Rectal smooth muscle tissue (tissue), 1 donor: ENCODE measurements around the gene SLC39A10.
"Not testable (repeated sequence)": the region's sequence is repeated elsewhere in the genome, so short reads cannot be mapped to it uniquely, and the experiment has no call there.

ENCODE experiments used
- H3K27ac ChIP-seq: one replicate; pipeline ENCODE4 v1.7.0; 2013; ENCODE audit warnings: low read depth, low read length, inconsistent platforms
- H3K27me3 ChIP-seq: one replicate; pipeline ENCODE4 v1.7.0; 2013; ENCODE audit warnings: low read length; ENCODE audit not compliant: control insufficient read depth, insufficient read depth
- H3K36me3 ChIP-seq: one replicate; pipeline ENCODE4 v1.7.0; 2013; ENCODE audit warnings: low read length; ENCODE audit not compliant: control insufficient read depth, insufficient read depth
- H3K4me1 ChIP-seq: one replicate; pipeline ENCODE4 v1.7.0; 2013; ENCODE audit warnings: low read length; ENCODE audit not compliant: control insufficient read depth, insufficient read depth
- H3K4me3 ChIP-seq: one replicate; pipeline ENCODE4 v1.7.0; 2013; ENCODE audit warnings: low read length
- H3K9ac ChIP-seq: one replicate; pipeline ENCODE4 v1.7.0; 2013; ENCODE audit warnings: low read length

Gene SLC39A10

DNA sequence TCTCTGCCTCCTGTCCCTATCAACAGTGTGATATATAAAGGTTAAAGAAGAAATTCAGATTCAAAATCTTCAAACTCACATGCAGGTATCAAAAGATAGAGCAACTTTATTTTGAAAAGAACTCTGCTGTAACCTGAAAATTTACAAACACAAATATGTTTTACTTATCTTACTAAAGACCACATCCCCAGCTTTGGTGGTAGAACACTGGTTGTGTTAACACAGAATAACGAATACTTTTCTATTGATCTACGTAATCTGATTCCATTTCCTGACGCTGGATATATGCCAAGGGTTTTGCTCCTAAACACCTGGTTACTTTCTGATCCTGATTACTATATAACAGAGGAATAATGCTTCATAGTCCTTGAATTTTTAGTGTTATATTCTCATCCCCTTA, 23.1 kb upstream of the SLC39A10 start:
- Histone ChIP-seq H3K9ac (no peak overlapping the region), H3K27me3 (no peaks in the 10 kb centered on the region), H3K4me1 (no peaks in the 10 kb centered on the region), H3K36me3 (no peaks in the 10 kb centered on the region), H3K4me3 (no peak overlapping the region), H3K27ac (no peak overlapping the region)

DNA sequence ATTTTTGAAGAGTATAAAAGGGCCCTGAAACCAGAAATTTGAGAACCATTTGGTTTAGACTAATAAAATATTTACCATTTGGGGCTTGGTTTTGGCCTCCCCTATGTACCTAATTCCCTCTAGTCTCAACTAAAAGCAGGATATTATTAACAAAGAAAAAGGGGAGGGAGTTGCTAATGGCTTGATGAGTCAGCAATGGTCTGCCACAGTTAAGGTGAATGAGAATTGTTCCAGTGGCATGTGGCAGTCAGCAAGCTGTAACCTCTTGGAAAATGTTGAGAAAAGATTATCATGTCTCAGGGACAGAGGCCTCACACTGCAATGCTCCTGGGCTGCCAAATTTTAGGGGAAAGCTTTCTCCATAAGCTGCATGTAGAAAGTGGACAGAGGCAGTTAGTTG, 20.1 kb upstream of the SLC39A10 start:
- H3K36me3 ChIP-seq: no peaks in the 10 kb centered on the region
- no peak overlapping the region for H3K4me3 ChIP-seq
- H3K9ac ChIP-seq: no peak overlapping the region
- H3K4me1 ChIP-seq: no peaks in the 10 kb centered on the region
- no peaks in the 10 kb centered on the region for H3K27me3 ChIP-seq
- H3K27ac ChIP-seq: no peak overlapping the region

DNA sequence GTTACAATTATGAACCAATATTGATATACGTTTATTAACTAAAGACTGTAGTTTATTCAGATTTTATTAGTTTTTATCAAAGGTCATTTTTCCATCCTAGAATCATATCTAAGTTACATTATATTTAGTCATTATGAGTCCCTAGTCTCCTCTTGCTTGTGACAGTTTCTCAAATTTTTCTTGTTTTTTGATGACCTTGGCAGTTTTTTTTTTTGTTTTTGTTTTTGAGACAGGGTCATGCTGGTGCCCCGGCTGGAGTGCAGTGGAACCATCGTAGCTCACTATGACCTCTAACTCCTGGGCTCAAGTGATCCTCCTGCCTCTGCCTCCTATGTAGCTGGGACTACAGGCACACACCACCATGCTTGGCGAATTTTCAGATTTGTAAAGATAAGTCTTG, 18.3 kb upstream of the SLC39A10 start:
- Histone ChIP-seq H3K9ac (no peak overlapping the region), H3K4me1 (no peaks in the 10 kb centered on the region), H3K36me3 (no peaks in the 10 kb centered on the region), H3K4me3 (no peak overlapping the region), H3K27ac (no peak overlapping the region), H3K27me3 (no peaks in the 10 kb centered on the region)

DNA sequence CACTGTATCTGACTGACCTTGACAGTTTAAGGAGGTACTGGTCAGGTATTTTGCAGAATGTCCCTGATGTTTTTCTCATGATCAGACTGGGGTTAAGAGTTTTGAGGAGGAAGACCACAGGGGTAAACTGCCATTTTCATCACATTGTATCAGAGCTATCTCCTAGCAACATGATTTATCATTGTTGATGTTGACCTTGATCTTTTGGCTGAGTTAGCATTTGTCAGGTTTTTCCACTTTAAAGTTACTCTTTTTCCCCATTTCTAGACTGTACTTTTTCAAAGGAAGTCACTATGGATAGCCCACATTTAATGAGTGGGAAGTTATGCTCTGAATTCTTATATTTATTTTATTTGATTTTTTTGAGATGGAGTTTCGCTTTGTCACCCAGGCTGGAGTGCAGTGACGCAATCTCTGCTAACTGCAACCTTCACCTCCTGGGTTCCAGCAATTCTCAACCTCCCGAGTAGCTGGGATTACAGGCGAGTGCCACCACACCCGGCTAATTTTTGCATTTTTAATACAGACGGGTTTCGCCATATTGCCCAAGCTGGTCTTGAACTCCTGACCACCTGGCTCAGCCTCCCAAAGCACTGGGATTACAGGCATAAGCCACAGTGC, 17.7 kb upstream of the SLC39A10 start:
- Histone ChIP-seq H3K27me3 (no peaks in the 10 kb centered on the region), H3K4me3 (no peak overlapping the region), H3K27ac (no peak overlapping the region), H3K9ac (no peak overlapping the region), H3K4me1 (no peaks in the 10 kb centered on the region), H3K36me3 (no peaks in the 10 kb centered on the region)

DNA sequence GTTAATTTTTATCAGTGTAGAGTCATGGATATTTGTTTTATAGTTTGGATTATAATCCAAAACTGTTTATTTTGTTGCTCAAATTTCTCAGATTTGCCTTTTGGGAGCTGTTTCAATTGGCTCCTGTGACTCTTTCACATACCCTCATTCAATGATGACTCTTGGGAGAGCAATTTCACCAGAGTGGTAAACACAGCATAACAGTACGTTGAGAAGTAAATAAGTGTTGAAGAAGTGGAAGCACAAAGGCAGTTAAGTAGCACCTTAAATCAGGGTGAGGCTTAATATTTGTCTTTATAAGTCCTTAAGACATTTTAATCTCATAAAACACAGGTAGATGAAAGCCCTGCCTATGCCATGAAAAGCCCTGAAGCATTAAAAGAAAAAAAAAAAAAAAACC, 17.1 kb upstream of the SLC39A10 start:
- no peaks in the 10 kb centered on the region for H3K4me1 ChIP-seq
- H3K27ac ChIP-seq: no peak overlapping the region
- H3K9ac ChIP-seq: no peak overlapping the region
- H3K4me3 ChIP-seq: no peak overlapping the region
- H3K36me3 ChIP-seq: no peaks in the 10 kb centered on the region
- H3K27me3 ChIP-seq: no peaks in the 10 kb centered on the region

DNA sequence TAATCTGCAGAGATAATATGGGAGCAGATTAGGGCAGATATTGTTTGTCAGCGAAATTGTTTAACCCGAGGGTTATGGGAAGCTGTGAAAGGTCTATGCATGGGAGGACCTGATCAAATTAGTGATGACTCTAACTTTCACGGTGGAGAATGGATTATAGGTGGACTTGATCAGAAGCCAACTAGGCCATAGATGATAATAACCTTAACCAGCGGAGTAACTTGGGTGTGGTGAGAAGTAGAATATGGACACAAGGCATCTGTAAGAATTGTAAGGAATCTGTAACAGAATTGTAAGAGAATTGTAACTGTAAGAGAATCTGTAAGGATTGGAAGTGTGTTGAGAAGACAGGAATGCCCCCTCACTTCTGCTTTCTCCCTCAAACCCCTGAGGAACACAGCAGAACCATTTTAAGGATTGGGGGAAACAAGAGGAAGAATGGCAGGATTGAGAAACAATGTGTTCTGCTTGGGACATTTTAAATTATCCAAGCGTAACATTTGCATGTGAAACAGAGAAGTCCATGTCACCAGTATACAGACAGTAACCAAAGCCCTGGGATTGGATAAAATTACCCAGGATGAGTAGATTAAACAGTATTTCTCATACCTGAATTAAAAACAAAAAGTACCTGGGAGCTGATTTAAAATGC, 14.9 kb upstream of the SLC39A10 start:
- H3K9ac ChIP-seq: no peak overlapping the region
- H3K27me3 ChIP-seq: no peaks in the 10 kb centered on the region
- H3K4me1 ChIP-seq: no peaks in the 10 kb centered on the region
- H3K4me3 ChIP-seq: no peak overlapping the region
- no peaks in the 10 kb centered on the region for H3K36me3 ChIP-seq
- H3K27ac ChIP-seq: no peak overlapping the region

DNA sequence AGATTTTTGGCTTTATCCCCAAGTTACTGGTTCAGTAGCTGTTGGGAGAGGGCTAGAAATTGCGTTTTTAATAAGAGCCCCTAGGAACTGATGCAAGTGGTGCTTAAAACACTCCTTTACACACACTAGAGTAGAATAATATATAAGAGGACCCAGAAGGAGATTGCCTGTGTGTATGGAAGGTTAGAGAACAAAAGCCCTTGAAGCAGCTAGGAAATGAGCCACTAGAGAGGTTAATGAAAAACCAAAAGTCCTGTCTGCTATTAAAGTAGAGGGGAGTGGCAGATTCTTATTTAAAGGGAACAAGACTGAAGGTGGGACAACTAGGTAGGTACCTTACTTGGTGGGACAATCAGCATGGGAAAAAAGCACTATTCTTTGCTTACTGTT, 14.4 kb upstream of the SLC39A10 start:
- no peak overlapping the region for H3K9ac ChIP-seq
- no peak overlapping the region for H3K27ac ChIP-seq
- H3K27me3 ChIP-seq: no peaks in the 10 kb centered on the region
- no peak overlapping the region for H3K4me3 ChIP-seq
- H3K36me3 ChIP-seq: no peaks in the 10 kb centered on the region
- no peaks in the 10 kb centered on the region for H3K4me1 ChIP-seq

DNA sequence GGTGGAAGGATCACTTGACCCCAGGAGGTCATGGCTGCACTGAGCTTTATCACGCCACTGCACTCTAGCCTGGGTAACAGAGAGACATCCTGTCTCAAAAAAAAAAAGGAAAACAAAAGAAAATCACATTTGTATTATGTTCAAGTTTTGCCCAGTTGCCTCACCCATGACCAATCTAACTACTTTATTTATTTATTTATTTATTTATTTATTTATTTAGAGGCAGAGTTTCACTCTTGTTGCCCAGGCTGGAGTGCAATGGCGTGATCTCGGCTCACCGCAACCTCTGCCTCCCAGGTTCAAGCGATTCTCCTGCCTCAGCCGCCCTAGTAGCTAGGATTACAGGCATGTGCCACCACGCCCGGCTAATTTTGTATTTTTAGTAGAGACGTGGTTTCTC, 12.3 kb upstream of the SLC39A10 start:
- H3K36me3 ChIP-seq, H3K4me3 ChIP-seq, H3K9ac ChIP-seq, H3K27ac ChIP-seq, H3K27me3 ChIP-seq, H3K4me1 ChIP-seq: not testable (repeated sequence)

DNA sequence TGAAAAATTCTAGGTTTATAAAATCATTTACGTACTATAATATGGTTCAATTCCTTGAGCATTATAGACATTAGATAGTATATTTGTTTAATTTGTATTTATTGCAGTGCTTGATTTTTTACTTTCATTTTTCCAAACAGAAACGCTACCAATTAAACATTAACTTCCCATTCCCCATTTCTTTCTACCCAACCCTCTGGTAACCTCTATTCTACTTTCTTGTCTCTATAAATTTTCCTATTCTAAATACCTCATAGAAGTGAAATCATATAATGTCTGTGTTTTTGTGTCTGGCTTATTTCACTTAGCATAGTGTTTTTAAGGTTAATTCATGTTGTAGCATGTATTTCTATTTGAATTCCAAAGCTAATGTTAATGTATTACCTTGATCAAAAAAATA, 11.6 kb upstream of the SLC39A10 start:
- H3K27ac ChIP-seq: no peak overlapping the region
- no peak overlapping the region for H3K4me3 ChIP-seq
- H3K27me3 ChIP-seq: no peaks in the 10 kb centered on the region
- no peaks in the 10 kb centered on the region for H3K4me1 ChIP-seq
- no peak overlapping the region for H3K9ac ChIP-seq
- H3K36me3 ChIP-seq: no peaks in the 10 kb centered on the region

DNA sequence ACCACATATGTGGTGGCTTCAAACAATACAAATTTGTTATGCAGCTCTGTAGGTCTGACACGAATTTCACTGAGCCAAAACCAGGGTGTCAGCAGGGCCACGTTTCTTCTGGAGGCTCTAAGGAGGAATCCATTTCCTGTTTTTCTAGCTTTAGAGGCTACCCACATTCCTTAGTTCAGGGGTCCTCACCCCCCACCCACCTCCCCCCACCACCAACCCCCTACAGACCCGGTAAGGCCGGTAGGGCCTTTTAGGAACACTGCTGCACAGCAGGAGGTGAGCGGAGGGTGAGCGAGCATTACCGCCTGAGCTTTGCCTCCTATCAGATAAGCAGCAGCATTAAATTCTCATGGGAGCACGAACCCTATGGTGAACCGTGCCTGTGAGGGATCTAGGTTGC, 10.6 kb upstream of the SLC39A10 start:
- Histone ChIP-seq H3K4me1 (no peaks in the 10 kb centered on the region), H3K9ac (no peak overlapping the region), H3K27ac (no peak overlapping the region), H3K27me3 (no peaks in the 10 kb centered on the region), H3K36me3 (no peaks in the 10 kb centered on the region), H3K4me3 (no peak overlapping the region)

DNA sequence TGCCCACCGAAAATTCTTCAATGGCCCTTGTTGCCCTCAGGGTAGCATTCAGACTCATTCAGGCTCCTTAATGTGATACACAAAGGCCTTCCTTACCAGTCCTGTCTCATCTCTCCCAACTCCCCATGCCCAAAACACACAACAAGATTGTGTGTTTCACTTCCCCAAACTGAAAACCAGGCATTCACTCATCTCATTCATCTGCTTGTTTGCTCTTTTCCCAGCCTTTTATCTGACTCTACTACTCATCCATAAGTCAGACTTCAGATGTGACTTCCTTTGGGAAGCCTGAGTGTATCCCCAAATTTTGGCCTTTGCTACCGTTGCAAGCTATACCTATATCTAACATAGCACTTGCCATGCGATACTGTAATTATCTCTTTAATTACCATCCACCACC, 9.7 kb upstream of the SLC39A10 start:
- Histone ChIP-seq H3K4me3 (no peak overlapping the region), H3K27me3 (no peaks in the 10 kb centered on the region), H3K36me3 (no peaks in the 10 kb centered on the region), H3K9ac (no peak overlapping the region), H3K4me1 (no peaks in the 10 kb centered on the region), H3K27ac (no peak overlapping the region)

DNA sequence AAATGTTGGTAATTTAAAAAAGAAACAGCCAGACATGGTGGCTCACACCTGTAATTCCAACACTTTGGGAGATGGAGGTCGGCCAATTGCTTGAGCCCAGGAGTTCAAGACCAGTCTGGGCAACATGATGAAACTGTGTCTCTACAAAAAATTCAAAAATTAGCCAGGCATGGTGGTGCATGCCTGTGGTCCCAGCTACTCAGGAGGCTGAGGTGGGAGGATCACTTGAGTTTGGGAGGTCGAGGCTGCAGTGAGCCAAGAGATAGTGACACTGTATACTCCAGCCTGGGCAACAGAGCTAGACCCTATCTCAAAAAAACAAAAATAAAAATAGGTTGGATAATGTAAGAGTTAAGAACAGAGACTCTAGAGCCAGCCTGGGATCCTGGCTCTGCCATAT, 8.7 kb upstream of the SLC39A10 start:
- not testable (repeated sequence) for H3K27ac ChIP-seq, H3K9ac ChIP-seq, H3K4me1 ChIP-seq, H3K36me3 ChIP-seq, H3K27me3 ChIP-seq, H3K4me3 ChIP-seq

DNA sequence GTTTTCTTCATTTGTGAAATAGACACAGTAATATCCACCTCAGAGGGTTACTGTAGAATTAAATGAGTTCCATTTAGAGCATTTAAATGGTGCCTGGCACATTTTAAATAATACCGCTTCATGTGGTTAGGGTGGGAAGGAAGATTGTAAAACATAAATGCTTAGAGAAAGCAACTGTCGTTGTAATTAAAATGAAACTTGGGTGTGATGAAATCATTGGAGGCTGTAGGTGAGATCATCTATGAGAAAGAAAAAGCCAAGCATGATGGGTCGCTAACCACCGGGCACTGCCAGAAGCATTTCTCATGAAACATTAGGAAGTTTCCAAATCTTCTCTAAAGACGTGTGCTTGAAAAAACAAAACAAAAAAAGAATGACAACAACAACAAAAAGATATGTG, 8.2 kb upstream of the SLC39A10 start:
- Histone ChIP-seq H3K27me3 (no peaks in the 10 kb centered on the region), H3K4me3 (no peak overlapping the region), H3K36me3 (no peaks in the 10 kb centered on the region), H3K9ac (no peak overlapping the region), H3K4me1 (no peaks in the 10 kb centered on the region), H3K27ac (no peak overlapping the region)
